ENCODE data around the gene CACNA1D.

Gene CACNA1D

GRCh38 chr3:53750253-53751210 is 256.1 kb downstream of the CACNA1D start:
- no peak for DNase-seq (ENCODE audit: low read depth in 3 of 3)

GRCh38 chr3:53753518-53754183 is 259.2 kb downstream of the CACNA1D start:
- DNase-seq (ENCODE audit: low read depth in 3 of 3): no peak

DNA sequence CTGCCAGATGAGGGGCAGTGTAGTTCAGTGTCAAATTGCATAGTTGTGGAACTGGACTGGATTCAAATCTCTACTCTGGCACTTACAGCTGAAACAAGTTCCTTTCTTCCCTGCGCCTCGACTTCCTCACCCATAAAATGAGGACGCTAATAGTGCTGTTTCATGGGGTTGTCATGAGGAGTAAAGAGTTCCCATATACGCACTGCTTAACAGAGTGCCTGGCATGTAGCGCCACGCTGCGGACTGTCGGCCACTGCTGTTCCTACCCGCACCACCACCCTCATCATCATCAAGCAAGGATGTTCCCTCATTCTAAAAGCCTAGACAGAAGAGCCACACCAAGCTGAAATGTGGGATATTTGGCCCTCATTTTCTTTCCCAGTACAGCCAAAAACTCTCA is 259.9 kb downstream of the CACNA1D start:
- no peak for DNase-seq (ENCODE audit: low read depth in 3 of 3)

DNA sequence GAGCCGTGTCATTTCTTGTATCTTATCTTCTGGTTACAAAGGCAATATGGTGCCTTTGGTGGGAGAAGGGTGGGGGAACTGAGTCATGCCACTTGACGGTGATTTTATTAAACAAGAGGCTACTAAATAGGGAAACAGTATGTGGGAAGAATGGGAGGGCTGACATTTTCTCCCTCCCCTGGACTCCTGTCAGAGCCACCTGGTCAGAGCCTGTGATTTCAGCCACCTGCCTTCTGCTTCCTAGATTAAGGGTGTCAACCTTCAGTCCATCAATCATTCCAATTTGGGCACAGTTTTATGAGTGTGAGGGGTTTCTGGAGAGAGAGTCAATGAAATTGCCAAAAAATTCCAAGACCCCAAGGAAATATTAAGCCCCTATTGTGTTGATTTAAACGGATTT is 264.4 kb downstream of the CACNA1D start:
- DNase-seq (ENCODE audit: low read depth in 3 of 3): no peak

- no peak for DNase-seq (ENCODE audit: low read depth in 3 of 3)
Measured at GRCh38 chr3:53763353-53763752, 268.9 kb downstream of the CACNA1D start.

DNA sequence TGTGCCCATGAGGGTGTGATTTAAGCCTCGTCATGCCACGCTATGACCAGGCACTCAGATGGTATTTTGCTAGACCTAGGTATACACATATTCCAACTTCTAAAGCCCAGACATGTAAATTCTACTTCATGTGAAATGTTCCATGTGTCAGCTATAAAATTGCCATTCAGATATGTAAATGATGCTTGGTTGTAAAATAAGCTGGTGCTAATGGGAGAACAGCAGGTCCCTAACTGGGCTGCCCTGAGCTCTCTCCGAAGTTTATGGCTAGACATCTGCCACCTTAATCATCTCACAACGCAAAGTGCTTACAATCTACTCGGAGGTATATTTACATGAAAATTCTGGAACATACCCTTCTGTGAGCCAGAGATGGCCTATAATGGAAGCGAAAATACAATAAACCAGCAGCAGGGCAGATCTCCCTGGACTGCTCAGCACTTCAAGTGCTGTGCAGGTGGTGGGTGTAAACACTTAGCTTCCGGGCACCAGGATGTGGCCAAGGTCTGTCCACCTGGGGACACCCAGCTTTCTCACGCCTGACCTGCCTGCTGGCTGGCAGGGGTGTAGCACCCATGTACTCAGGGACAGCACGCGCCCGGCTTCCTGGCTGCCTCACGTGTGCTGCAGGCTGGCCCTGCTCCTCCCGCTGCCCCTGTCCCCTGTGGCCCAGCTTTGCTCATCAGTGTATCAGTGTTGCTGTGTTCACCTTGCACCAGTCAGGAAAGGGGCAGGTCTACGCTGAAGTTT is 269.8 kb downstream of the CACNA1D start:
- DNase-seq (ENCODE audit: low read depth in 3 of 3): no peak

DNA sequence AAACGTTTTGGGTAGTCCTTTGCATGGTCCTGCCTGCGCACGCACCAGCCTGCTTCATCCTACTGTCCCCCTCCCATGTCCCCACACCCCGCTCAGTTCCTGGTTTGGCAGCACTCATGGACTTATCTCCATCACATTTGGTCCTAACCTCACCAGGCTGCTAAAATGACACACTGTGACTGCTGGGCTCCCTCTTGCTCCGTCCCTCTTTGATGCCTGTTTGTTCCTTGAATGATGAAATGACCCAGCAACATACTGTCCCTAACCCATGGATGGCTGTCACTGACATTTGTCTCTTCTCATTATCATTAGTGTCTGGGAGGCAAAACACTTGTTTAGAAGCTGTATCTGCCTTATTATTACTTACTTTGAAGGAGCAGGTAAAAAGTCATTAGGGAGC is 271.3 kb downstream of the CACNA1D start:
- DNase-seq (ENCODE audit: low read depth in 3 of 3): no peak

DNA sequence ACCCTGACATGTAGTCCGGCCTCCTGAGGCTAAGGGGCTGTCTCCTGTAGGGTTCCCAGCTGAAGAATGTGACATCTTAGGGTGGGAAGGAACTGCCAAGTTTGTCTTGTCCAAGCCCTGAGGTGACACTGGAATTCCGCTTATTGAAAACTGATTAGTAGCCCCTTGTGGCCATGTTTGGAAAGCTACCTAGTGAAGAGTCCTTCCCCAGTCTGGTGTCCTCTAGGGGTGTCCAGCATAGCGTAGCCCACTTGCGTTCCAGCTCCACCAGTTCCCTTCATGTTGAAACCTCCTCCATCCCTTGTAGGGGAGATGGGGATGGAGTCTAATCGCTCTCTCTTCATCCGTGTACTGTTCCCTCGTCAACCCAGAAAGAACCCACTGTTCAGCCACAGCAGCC is 272.3 kb downstream of the CACNA1D start:
- no peak for DNase-seq (ENCODE audit: low read depth in 3 of 3)

DNA sequence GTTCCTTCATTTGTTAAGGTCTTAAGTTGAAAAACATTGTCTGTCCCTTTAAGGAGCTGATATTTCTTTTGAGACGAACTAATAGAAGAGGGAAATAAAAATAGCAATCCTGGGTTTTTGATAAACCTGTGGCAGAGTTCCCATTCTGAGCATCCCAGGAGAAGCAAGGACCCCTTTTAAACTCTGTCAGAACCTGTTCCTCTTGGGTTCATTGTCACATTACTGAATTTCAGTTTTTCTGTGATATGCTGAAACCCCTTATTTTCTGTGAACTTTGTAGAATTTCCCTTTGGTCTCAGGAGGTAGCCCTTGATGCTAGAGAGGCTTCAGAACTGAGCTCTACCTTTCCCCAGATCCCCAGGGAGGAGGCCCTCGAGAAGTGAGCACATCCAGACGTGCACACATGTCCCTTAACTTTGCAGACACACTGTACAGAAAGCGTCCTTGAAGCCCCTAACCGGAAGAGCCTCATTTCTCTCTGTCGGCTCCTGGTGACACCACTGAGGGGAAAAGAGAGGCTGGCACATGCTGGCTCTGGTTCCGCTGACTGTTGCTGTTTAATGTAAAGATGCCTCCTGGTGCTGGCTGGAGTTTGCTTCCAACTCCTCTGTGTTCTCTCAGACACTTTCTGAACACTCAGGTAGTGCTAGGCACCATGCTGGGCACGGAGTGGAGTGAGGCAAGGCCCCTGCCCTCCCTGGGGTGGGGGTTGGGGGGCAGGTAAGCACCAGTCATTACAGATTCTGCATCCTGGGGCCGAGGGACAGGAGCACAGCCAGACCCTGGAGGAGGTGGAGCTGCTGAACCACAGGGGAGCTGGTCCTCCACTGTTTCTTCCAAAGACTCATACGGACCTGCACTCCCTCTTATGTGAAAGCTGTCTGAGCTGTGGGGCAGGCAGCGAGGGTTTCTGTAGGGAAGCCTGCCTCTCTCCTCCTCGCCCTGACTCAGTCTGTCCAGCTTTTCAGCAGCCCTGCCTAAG is 274.4 kb downstream of the CACNA1D start:
- no peak for DNase-seq (ENCODE audit: low read depth in 3 of 3)

GRCh38 chr3:53772562-53772961 is 278.2 kb downstream of the CACNA1D start:
- no peak for DNase-seq (ENCODE audit: low read depth in 3 of 3)

- DNase-seq (ENCODE audit: low read depth in 3 of 3): no peak
Measured at GRCh38 chr3:53773021-53773436, 278.6 kb downstream of the CACNA1D start.

GRCh38 chr3:53773611-53774368 is 279.4 kb downstream of the CACNA1D start:
- no peak for DNase-seq (ENCODE audit: low read depth in 3 of 3)

GRCh38 chr3:53774414-53774813 is 280.0 kb downstream of the CACNA1D start:
- no peak for DNase-seq (ENCODE audit: low read depth in 3 of 3)

GRCh38 chr3:53775018-53775417 is 280.6 kb downstream of the CACNA1D start:
- DNase-seq (ENCODE audit: low read depth in 3 of 3): no peak

- no peak for DNase-seq (ENCODE audit: low read depth in 3 of 3)
Measured at GRCh38 chr3:53775834-53776251, 281.4 kb downstream of the CACNA1D start.

- DNase-seq (ENCODE audit: low read depth in 3 of 3): no peak
Measured at GRCh38 chr3:53776494-53777101, 282.2 kb downstream of the CACNA1D start.

DNA sequence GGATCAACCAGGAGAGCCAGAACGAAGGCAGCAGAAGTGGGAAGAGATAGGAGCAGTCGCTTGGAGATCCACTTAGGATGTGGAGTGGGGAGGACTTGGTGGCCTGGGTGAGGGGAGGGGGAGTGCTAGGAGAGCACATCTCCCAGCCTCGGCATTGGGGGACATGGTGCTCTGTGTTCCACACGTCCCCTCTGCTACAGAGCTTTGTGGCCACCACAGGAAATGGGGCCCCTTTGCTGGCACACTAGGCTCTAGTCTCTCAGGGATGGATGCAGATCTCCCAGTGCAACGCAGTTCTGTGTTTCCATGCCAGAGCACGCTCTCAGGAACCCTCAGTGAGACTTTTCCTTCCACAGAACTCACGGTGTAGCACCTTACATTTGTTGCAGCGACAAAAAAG is 283.1 kb downstream of the CACNA1D start:
- no peak for DNase-seq (ENCODE audit: low read depth in 3 of 3)

DNA sequence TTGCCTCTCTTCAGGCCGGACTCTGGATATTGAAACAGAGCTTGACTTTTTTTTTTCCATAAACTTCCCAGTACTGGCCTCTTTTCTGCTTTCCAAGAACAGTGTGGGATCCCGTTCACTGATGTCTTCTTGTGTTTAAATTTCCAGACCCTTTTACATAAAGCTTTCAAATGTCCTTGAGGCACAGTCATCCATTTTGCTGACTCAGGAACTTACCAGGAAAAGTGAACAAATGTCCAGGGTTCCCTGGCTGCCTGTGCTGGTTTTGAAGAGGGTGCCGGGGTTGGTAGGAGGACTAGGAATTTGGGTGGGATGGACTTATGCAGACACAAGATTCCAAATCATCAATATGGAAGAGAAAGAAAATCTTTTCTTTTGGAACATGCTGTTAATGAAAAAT is 283.7 kb downstream of the CACNA1D start:
- no peak for DNase-seq (ENCODE audit: low read depth in 3 of 3)

DNA sequence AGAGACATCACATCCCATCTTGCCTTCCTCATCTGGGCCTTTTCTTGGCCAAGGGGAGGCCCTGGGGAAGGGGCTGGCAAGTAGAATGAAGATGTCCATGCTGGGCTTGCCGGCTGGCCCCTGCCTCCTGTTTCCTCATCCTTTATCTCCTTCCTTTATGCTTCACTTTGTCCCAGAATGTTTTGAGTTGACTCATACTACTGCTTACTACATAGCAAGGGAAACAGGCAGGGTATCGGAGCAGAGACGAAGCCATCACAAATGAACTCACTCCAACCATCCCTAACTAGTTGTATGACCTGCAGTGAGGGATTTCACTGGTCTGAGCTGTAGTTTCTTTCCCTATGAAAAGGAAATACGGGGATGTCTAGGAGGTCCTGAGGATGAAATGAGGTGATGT is 285.8 kb downstream of the CACNA1D start:
- DNase-seq (ENCODE audit: low read depth in 3 of 3): no peak

DNA sequence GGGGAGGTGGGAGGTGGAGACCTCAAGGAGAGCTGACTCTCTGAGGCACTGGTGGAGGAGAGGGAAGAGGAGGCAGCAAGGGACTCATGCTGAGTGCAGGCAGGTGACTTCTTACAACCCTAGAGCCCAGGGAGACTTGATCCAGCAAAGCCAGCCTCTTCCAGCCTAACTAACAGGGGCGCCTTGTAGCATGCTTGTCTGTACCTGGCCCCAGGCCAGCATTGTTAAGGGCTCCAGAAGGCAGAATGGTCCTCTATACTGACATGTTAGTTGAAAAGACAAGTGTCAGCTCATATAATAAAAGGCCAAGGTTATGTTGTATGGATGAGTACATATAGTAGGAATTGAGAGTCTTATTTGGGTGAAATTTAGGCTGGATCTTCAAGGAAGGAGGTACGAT is 286.4 kb downstream of the CACNA1D start:
- no peak for DNase-seq (ENCODE audit: low read depth in 3 of 3)
